ENCODE measurements around the gene LEKR1.

DNA sequence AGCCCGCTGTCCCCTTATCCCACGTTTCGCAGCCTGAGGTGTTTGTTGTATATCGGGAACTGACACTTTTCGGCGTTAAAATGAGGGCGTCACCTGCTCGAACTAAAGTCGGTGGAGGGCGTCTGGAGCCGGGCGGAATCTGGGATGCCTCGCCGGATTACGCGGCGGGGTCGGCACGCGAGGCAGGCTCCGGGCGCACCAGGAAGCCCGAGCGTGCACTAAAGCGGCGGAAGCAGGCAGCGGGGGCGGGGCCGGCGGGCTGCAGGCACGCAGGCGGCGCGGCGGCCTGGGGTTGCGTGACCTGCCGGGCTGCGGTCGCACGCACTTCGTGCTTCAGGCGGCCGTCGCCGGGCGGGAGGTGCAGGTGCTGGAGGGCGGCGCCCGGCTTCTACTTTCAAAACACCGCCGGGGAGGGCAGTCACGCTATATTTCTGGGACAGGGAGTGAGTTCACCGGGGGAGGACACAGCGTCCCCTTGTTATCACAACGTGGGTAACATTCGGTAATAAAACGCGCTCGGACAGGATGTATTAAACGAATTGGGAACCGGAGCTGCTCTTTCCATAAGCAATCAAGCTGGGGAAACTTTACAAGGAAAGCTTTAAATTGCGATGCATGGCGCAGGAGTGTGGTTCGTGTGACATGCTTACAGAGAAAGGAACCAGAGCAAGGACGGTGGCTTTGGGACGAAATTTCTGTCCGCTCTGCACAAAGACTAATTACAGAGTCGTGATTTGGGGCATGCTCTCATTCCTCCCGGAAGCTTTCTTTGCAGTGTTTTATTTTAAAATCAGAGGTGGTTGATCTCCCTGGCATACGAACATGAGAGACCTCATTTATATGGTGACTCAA, 9.1 kb upstream of the LEKR1 start:
- TF ChIP-seq PBX3 (CRISPR knock-in tag; IDR thresholded peaks at IDR 0.05), result peak; percentile 40; the same call in 1 of the 2 replicates
- TF ChIP-seq, protein P1, sequence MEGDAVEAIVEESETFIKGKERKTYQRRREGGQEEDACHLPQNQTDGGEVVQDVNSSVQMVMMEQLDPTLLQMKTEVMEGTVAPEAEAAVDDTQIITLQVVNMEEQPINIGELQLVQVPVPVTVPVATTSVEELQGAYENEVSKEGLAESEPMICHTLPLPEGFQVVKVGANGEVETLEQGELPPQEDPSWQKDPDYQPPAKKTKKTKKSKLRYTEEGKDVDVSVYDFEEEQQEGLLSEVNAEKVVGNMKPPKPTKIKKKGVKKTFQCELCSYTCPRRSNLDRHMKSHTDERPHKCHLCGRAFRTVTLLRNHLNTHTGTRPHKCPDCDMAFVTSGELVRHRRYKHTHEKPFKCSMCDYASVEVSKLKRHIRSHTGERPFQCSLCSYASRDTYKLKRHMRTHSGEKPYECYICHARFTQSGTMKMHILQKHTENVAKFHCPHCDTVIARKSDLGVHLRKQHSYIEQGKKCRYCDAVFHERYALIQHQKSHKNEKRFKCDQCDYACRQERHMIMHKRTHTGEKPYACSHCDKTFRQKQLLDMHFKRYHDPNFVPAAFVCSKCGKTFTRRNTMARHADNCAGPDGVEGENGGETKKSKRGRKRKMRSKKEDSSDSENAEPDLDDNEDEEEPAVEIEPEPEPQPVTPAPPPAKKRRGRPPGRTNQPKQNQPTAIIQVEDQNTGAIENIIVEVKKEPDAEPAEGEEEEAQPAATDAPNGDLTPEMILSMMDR (tag by site-specific recombination; IDR thresholded peaks at IDR 0.05), result peak; percentile 56; the same call in 1 of the 2 replicates
- no peak for TF ChIP-seq ZBTB49 (tag by site-specific recombination; IDR thresholded peaks at IDR 0.05; ENCODE audit: low read depth)
- TF ChIP-seq ZNF24 (tag by site-specific recombination; IDR thresholded peaks at IDR 0.05), result 0 out of 2 replicates have a peak, but pooled peaks have one; percentile 20
- TF ChIP-seq IKZF3 (tag by site-specific recombination; IDR thresholded peaks at IDR 0.05), result peak; percentile 100
- TF ChIP-seq ZNF423 (tag by site-specific recombination; IDR thresholded peaks at IDR 0.05), result no peak
- peak; percentile 32 for TF ChIP-seq SP2 (tag by site-specific recombination; IDR thresholded peaks at IDR 0.05)
- no peak for TF ChIP-seq ZNF302 (tag by site-specific recombination; IDR thresholded peaks at IDR 0.05; ENCODE audit: low read depth)
